HL-60/S4 treated with phorbol 12-myristate 13-acetate at 8.2 ng/mL for 4 days and 3 days (cell line): ENCODE measurements around the gene IL1RAPL2.

Experiments
- in situ Hi-C: fragments of 300-500 bp; cut with MboI; formaldehyde crosslinking; loops from 2 replicates; pipeline ENCODE4 v1.15.0; 2022; ENCODE audit warnings: low sequenced_read_pairs

IL1RAPL2 gene

GRCh38 chrX:105349476-105349875, 783.5 kb downstream of the IL1RAPL2 start:
- in situ Hi-C loops: no loop called here

- in situ Hi-C loops: no loop called here
Observed at GRCh38 chrX:105375816-105376215, 809.8 kb downstream of the IL1RAPL2 start.

GRCh38 chrX:105424729-105425128, 858.7 kb downstream of the IL1RAPL2 start:
- in situ Hi-C loops: no loop called here

- in situ Hi-C loops: no loop called here
Observed at GRCh38 chrX:105451401-105451800, 885.4 kb downstream of the IL1RAPL2 start.

- in situ Hi-C loops: no loop called here
Observed at GRCh38 chrX:105458846-105459245, 892.8 kb downstream of the IL1RAPL2 start.

GRCh38 chrX:105460376-105460775, 894.4 kb downstream of the IL1RAPL2 start:
- in situ Hi-C loops: no loop called here

GRCh38 chrX:105461016-105461415, 895.0 kb downstream of the IL1RAPL2 start:
- in situ Hi-C loops: no loop called here

GRCh38 chrX:105462186-105462585, 896.2 kb downstream of the IL1RAPL2 start:
- in situ Hi-C loops: no loop called here

- in situ Hi-C loops: no loop called here
Observed at GRCh38 chrX:105463473-105463872, 897.5 kb downstream of the IL1RAPL2 start.

GRCh38 chrX:105464618-105465017, 898.6 kb downstream of the IL1RAPL2 start:
- in situ Hi-C loops: no loop called here

GRCh38 chrX:105468741-105469140, 902.7 kb downstream of the IL1RAPL2 start:
- in situ Hi-C loops: no loop called here

GRCh38 chrX:105471597-105471996, 905.6 kb downstream of the IL1RAPL2 start:
- in situ Hi-C loops: no loop called here

GRCh38 chrX:105475801-105476200, 909.8 kb downstream of the IL1RAPL2 start:
- in situ Hi-C loops: no loop called here

GRCh38 chrX:105477351-105477750, 911.4 kb downstream of the IL1RAPL2 start:
- in situ Hi-C loops: no loop called here

GRCh38 chrX:105480646-105481310, 914.8 kb downstream of the IL1RAPL2 start:
- in situ Hi-C loops: no loop called here

GRCh38 chrX:105483011-105483410, 917.0 kb downstream of the IL1RAPL2 start:
- in situ Hi-C loops: no loop called here

GRCh38 chrX:105488716-105489115, 922.7 kb downstream of the IL1RAPL2 start:
- in situ Hi-C loops: no loop called here

- in situ Hi-C loops: no loop called here
Observed at GRCh38 chrX:105495376-105495775, 929.4 kb downstream of the IL1RAPL2 start.

GRCh38 chrX:105502336-105502735, 936.3 kb downstream of the IL1RAPL2 start:
- in situ Hi-C loops: no loop called here

GRCh38 chrX:105515561-105515960, 949.6 kb downstream of the IL1RAPL2 start:
- in situ Hi-C loops: no loop called here

GRCh38 chrX:105526431-105526830, 960.4 kb downstream of the IL1RAPL2 start:
- in situ Hi-C loops: no loop called here

GRCh38 chrX:105527759-105528158, 961.8 kb downstream of the IL1RAPL2 start:
- in situ Hi-C loops: no loop called here

GRCh38 chrX:105533951-105534350, 968.0 kb downstream of the IL1RAPL2 start:
- in situ Hi-C loops: no loop called here
